Activated CD8-positive, alpha-beta T cell treated with anti-CD3 and anti-CD28 coated beads for 36 hours (primary cell): ENCODE data around the gene GCK. TPM values are rescaled to one million over a fixed set of nuclear protein-coding genes. Genes with fewer than 3 reads are reported as not detected.
"Not testable (repeated sequence)": the region's sequence is repeated elsewhere in the genome, so short reads cannot be mapped to it uniquely, and the experiment has no call there.

ENCODE experiments used
- ATAC-seq: fragments of 200-7000 bp; cut with Tn5 transposase; one replicate; pipeline ENCODE4 v1.10.0; 2021; ENCODE audit warnings: mild to moderate bottlenecking, moderate library complexity
- CTCF ChIA-PET: fragments of 350-600 bp; sonication (Branson Sonifier 250); formaldehyde crosslinking; loops from one replicate; lab custom pipeline; 2021; ENCODE audit warnings: antibody characterized with exemption; lab: Charles Lee
- POLR2A ChIA-PET: fragments of 350-600 bp; sonication (Branson Sonifier 250); formaldehyde crosslinking; loops from one replicate; lab custom pipeline; 2021; ENCODE audit warnings: antibody characterized with exemption; lab: Charles Lee
- DNase-seq: peaks from one replicate; pipeline ENCODE4 v3.0.0-alpha.2; 2020
- H3K27ac Mint-ChIP-seq: one replicate; pipeline ENCODE4 v1.8.0; 2021; ENCODE audit warnings: mild to moderate bottlenecking, mixed read lengths
- H3K27me3 Mint-ChIP-seq: one replicate; pipeline ENCODE4 v1.8.0; 2021; ENCODE audit warnings: mixed read lengths
- H3K36me3 Mint-ChIP-seq: one replicate; pipeline ENCODE4 v1.8.0; 2021; ENCODE audit warnings: low read depth, mixed read lengths
- H3K4me1 Mint-ChIP-seq: one replicate; pipeline ENCODE4 v1.8.0; 2021; ENCODE audit warnings: low read depth, mixed read lengths
- H3K4me3 Mint-ChIP-seq: one replicate; pipeline ENCODE4 v1.8.0; 2021; ENCODE audit warnings: mild to moderate bottlenecking, moderate library complexity, mixed read lengths
- H3K9me3 Mint-ChIP-seq: one replicate; pipeline ENCODE4 v1.8.0; 2021; ENCODE audit warnings: mixed read lengths
- intact Hi-C: fragments of 100-400 bp; cut with micrococcal nuclease; formaldehyde crosslinking; loops from one replicate; pipeline ENCODE4 v1.10.0; 2022
- total RNA-seq, 2 experiments: library from RNA; stranded (reverse); gene quantifications; one replicate each; pipeline ENCODE4 v1.2.3, GENCODE V29; 2021
- TF ChIP-seq, protein P1 (sequence below): fragments of 200-600 bp; IDR thresholded peaks from one replicate; pipeline ENCODE4 v1.8.0; 2022; ENCODE audit warnings: antibody characterized with exemption, mild to moderate bottlenecking

Gene GCK
- total RNA-seq, 2 experiments from 2014 or later: 2.1 to 2.6 TPM

DNA sequence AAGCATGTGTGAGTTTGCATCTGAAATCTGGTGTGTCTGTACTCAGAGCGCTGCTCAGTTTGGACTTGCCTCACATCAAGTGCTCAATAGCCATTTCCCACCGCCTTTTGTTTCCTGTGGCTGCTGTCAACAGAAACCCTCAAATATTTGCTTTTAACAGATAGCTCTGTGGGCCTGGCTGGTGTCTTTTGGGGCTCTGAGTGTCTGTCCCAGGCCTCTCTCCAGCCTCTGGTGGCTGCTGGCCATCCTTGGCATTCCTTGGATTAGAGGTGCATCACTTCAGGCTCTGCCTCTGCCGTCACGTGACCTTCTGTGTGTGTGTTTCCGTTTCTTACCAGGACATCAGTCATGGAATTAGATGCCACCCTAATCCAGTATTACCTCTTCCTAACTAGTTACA, 20.9 kb upstream of the GCK start:
- ChIA-PET CTCF (no interaction called here), POLR2A (interaction anchor here (1.9 kb wide), 1 partner anchor 9 kb away, joined by 8 read pairs; the partner anchor contains the start of gene YKT6)
- H3K9me3 Mint-ChIP-seq: no peaks in the 10 kb centered on the region
- ATAC-seq (no peak), DNase-seq (no peak)
- peaks cover 29% of the 10 kb centered on the region for H3K36me3 Mint-ChIP-seq
- H3K27ac Mint-ChIP-seq: no peak overlapping the region
- intact Hi-C loops: no loop called here
- H3K27me3 Mint-ChIP-seq: no peaks in the 10 kb centered on the region
- TF ChIP-seq, protein P1, sequence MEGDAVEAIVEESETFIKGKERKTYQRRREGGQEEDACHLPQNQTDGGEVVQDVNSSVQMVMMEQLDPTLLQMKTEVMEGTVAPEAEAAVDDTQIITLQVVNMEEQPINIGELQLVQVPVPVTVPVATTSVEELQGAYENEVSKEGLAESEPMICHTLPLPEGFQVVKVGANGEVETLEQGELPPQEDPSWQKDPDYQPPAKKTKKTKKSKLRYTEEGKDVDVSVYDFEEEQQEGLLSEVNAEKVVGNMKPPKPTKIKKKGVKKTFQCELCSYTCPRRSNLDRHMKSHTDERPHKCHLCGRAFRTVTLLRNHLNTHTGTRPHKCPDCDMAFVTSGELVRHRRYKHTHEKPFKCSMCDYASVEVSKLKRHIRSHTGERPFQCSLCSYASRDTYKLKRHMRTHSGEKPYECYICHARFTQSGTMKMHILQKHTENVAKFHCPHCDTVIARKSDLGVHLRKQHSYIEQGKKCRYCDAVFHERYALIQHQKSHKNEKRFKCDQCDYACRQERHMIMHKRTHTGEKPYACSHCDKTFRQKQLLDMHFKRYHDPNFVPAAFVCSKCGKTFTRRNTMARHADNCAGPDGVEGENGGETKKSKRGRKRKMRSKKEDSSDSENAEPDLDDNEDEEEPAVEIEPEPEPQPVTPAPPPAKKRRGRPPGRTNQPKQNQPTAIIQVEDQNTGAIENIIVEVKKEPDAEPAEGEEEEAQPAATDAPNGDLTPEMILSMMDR: no peak
- no peak overlapping the region for H3K4me3 Mint-ChIP-seq
- peaks cover 4% of the 10 kb centered on the region for H3K4me1 Mint-ChIP-seq

DNA sequence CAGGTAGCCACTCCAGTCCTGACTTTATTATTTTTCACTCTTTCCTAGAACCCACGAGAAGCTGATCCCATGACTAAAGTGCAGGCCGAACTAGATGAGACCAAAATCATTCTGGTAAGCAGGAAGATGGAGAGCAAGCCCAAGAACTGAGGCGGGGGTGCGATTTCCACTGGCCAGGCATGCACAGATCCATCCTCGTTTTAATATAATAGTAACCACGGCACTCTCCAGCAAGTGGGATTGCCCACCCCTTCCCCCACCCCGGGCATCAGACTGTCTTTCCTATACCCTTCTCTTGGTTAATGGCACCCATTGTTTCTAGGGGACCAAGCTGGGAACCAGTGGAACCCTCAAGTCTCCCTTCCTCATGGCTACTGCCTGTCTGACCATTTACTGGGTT, 18.8 kb upstream of the GCK start:
- Mint-ChIP-seq H3K9me3 (no peaks in the 10 kb centered on the region), H3K27me3 (no peaks in the 10 kb centered on the region), H3K4me3 (no peak overlapping the region), H3K4me1 (peaks cover 15% of the 10 kb centered on the region), H3K27ac (no peak overlapping the region), H3K36me3 (peaks cover 32% of the 10 kb centered on the region)
- ATAC-seq: no peak
- TF ChIP-seq, protein P1: no peak
- CTCF ChIA-PET: no interaction called here
- intact Hi-C loops: no loop called here
- POLR2A ChIA-PET: interaction anchor here (1.1 kb wide), 1 partner anchor 33 kb away, joined by 3 read pairs; no protein-coding TSS in a partner anchor
- no peak for DNase-seq

DNA sequence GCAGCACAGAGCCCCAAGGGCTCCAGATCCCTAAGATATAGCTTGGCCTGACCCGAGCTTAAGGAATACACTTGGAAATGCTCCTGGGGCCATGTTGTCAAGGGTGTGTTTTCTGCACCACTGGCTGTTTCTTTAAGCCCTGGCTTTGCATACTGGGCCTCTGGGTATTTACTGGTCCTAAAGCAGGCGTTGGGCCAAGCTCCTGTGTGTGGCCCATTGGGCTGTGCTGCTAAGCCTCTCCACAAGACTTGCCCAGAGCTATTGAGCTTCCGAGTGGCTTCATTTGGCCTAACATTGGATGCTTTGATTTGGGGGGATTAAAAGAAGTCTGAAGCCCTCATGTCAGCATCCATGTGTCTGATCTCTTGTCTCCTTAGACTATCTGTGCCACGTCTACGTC, 16.8 kb upstream of the GCK start:
- TF ChIP-seq, protein P1: no peak
- CTCF ChIA-PET: interaction anchor here (1.0 kb wide), 1 partner anchor 8 kb away, joined by 6 read pairs; no protein-coding TSS in a partner anchor
- Mint-ChIP-seq H3K4me1 (peaks cover 31% of the 10 kb centered on the region), H3K4me3 (no peak overlapping the region), H3K27me3 (no peaks in the 10 kb centered on the region), H3K27ac (no peak overlapping the region), H3K9me3 (no peaks in the 10 kb centered on the region), H3K36me3 (peaks cover 21% of the 10 kb centered on the region)
- POLR2A ChIA-PET: no interaction called here
- intact Hi-C loops: no loop called here
- ATAC-seq: no peak
- DNase-seq: no peak

DNA sequence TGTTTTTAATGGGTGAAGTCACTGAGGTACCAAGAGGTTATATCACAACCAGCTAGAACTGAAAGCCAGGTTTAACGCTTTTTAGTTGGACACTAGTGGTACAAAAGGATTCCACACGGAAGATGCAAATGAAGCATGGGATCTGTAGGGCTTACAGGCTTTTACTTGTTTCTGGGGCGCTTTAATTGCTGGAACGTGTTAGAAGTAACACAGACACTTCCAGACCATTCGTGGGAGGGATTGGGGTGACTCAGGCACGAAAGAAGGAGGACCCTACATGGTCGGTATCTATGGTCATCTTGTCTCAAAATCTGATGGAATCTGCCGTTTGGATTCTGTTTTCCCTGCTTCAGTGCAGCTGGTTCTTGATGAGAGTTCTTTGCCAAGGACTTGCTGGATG, 12.6 kb upstream of the GCK start:
- H3K27me3 Mint-ChIP-seq: no peaks in the 10 kb centered on the region
- H3K4me1 Mint-ChIP-seq: peaks cover 36% of the 10 kb centered on the region
- H3K4me3 Mint-ChIP-seq: peak overlapping the region; percentile 85
- ChIA-PET CTCF (interaction anchor here (0.9 to 1.4 kb wide), 6 partner anchors 9 to 129 kb away, joined by 3 to 4 read pairs (median 3); partner anchors contain the start of gene AEBP1), POLR2A (interaction anchor here (1.0 to 1.6 kb wide), 4 partner anchors 9 to 372 kb away, joined by 3 to 8 read pairs (median 3); no protein-coding TSS in a partner anchor)
- ATAC-seq (no peak), DNase-seq (no peak)
- intact Hi-C loops: no loop called here
- peaks cover 11% of the 10 kb centered on the region for H3K36me3 Mint-ChIP-seq
- H3K27ac Mint-ChIP-seq: peak overlapping the region; percentile 68
- TF ChIP-seq, protein P1: no peak
- no peaks in the 10 kb centered on the region for H3K9me3 Mint-ChIP-seq

DNA sequence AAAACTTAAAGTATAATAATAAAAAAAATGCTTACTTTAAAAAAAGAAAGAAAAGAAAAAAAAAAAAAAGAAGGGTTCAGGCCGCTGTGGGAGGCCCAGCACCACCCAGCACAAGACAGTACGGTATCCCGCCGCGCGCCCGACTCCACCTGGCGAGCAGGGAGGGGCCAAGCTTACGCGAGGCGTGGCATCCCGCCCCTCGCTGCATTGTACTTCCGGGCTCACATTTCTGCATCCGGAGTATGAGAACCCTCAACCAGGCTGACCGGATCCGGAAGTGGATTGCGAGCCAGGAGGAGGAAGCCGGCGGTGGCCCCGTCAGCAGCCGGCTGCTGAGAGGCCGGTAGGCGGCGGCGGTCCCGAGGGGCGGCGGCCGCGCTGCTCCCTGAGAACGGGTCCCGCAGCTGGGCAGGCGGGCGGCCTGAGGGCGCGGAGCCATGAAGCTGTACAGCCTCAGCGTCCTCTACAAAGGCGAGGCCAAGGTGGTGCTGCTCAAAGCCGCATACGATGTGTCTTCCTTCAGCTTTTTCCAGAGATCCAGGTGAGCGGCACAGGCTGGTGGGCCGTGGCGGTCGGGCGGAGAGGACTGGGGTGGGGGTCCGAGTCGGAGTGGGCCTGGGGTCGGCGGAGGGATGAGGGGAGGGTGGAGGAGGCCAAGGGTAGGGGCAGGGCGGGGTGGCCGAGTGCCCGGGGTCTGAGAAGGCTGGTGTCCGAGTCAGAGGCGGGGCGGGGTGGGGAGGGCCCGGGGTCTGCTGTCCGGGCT, 11.6 kb upstream of the GCK start, which contains the start of gene YKT6:
TSS of gene YKT6 (plus strand) at position 280 of the 763 bp plus-strand sequence. CDS start at position 438, 158 bp downstream.
- ATAC-seq: peak; percentile 99
- TF ChIP-seq, protein P1: peak; percentile 49
- DNase-seq: peak; percentile 98
- Mint-ChIP-seq H3K27ac (peak within 1 kb of the TSS; percentile 68), H3K4me1 (peaks cover 45% of the 10 kb centered on the region), H3K36me3 (peaks cover 5% of the 10 kb centered on the region), H3K27me3 (no peaks in the 10 kb centered on the region), H3K4me3 (peak within 1 kb of the TSS; percentile 85), H3K9me3 (no peaks in the 10 kb centered on the region)
- POLR2A ChIA-PET: interaction anchor here (1.0 to 1.6 kb wide), 5 partner anchors 10 to 373 kb away, joined by 3 to 8 read pairs (median 3); no protein-coding TSS in a partner anchor
- CTCF ChIA-PET: interaction anchor here (0.9 to 1.4 kb wide), 8 partner anchors 10 to 128 kb away, joined by 3 to 4 read pairs (median 3); partner anchors contain the start of gene AEBP1
- intact Hi-C loops: no loop called here

DNA sequence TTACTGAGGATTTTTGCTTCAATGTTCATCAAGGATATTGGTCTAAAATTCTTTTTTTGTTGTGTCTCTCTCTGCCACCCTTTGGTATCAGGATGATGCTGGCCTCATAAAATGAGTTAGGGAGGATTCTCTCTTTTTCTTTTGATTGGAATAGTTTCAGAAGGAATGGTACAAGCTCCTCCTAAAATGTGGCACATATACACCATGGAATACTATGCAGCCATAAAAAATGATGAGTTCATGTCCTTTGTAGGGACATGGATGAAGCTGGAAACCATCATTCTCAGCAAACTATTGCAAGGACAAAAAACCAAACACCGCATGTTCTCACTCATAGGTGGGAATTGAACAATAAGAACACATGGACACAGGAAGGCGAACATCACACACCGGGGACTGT, 10.9 kb upstream of the GCK start:
- H3K9me3 Mint-ChIP-seq, DNase-seq, ATAC-seq, H3K36me3 Mint-ChIP-seq, intact Hi-C loops, H3K27me3 Mint-ChIP-seq: not testable (repeated sequence)
- CTCF ChIA-PET: interaction anchor here (1.0 to 1.3 kb wide), 2 partner anchors 101 to 103 kb away, joined by 3 read pairs; no protein-coding TSS in a partner anchor
- POLR2A ChIA-PET: interaction anchor here (1.3 kb wide), 1 partner anchor 41 kb away, joined by 3 read pairs; no protein-coding TSS in a partner anchor
- H3K27ac Mint-ChIP-seq: peak overlapping the region; percentile 34
- H3K4me1 Mint-ChIP-seq: peaks cover 43% of the 10 kb centered on the region
- H3K4me3 Mint-ChIP-seq: peak overlapping the region; percentile 85
